ENCODE measurements around the gene DST.
A peak's percentile ranks its signal among the peaks of the same experiment; 100 is the strongest.

DST gene

DNA sequence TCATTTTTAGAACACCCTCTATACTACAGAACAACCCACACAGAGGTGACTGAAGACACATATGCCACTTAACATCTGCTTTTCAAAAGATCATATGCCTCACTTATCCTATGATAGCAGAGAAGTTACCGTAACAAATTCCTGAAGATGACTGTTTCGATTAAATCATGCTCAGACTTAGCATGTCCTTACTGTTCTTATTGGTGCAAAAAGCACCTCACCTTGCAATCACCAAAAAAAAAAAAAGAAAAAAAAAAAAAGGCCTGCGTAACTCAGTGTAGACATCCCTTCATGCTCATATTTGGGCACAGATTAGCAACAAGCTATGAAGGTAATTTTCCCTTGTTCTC is 17.7 kb upstream of the DST start:
- DNase-seq: no peak

DNA sequence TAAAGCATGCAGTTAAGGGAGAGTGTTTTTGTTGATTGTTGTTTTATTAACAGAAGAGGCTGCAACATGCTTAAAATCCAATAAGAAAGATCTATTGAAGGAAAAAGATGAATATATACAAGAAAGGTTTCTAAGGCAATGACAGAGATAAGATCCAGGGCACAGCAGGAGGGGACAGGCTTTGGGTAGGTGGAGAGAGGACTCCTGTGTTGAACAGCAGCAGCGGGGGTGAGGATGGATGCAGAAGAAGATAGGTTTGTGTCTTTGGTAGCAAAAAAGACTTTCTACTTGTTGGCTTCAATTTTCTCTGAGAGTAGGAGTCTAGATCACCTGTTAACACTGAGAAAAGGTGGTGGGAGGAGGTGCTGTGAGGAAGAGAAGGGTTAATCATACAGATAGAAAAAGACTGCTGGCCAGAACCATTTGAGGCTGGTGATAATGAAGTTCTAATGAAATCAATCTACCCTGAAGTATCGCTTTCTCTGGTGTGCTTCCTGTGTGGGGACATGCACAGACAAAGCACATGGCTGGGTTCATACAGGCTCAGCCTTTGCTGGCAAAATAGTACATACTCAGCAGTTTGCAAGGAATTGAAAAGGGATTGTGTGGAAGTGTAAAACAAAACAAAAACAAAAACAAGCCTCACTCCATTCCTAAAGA is 17.2 kb upstream of the DST start:
- no peak for DNase-seq

GRCh38 chr6:56658326-56658725 is 15.6 kb upstream of the DST start:
- no peak for DNase-seq

- no peak for DNase-seq
Measured at GRCh38 chr6:56657354-56657753, 14.7 kb upstream of the DST start.

DNA sequence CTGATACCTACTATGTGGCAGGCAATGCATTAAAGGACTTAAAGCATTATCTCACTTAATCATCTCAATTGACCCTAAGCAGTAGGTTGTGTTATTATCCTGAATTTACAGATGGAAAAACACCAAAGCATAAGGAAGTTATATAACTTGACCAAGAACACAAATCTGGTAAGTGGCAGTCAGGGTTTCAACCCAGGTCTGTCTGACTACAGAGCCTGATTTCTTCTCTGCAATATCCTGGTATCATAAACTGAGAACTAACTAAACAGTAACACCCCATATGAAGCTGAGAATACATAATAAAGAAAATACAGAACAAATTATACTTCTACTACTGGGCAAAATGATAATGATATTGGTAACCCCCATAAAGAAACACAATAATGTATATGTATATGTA is 13.8 kb upstream of the DST start:
- DNase-seq: no peak

- DNase-seq: no peak
Measured at GRCh38 chr6:56655996-56656395, 13.3 kb upstream of the DST start.

DNA sequence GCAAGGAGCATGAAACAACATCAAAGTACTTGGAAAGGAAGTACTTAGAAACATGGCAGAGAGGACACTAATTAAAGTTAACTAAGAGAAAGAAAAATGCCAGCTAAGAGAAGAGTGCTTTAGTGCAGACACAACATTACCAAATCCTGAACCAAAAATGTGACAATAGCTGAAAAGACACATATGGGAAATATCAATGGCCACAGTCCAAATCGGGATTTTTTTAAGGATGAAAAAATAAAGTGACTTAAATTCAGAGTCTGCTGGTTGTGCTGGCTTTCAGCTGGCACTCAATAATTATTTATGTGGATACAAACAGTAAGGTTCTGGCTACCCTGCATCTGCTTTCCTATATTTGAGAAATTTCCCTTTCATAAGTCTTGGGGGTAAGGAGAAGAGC is 12.6 kb upstream of the DST start:
- no peak for DNase-seq

DNA sequence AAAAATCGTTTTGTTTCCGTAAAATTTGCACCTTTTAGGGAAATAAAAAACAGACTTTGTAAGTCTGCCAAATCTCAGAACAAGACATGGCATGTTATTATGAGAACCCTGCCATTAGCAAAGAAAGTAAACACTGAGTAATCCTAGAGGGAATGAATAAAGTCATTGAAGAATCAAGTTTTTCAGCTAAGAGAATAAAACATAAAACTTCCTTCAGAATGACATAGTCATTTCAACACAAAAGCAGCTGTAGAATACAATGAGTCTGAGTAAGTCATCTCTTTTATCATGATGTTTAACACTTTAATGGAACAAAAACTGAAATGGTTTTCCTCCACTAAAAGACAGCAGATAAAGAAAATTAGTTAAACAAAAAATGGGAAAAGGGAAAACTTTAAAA is 10.3 kb upstream of the DST start:
- peak; percentile 39 for DNase-seq

- no peak for DNase-seq
Measured at GRCh38 chr6:56652231-56652630, 9.5 kb upstream of the DST start.

DNA sequence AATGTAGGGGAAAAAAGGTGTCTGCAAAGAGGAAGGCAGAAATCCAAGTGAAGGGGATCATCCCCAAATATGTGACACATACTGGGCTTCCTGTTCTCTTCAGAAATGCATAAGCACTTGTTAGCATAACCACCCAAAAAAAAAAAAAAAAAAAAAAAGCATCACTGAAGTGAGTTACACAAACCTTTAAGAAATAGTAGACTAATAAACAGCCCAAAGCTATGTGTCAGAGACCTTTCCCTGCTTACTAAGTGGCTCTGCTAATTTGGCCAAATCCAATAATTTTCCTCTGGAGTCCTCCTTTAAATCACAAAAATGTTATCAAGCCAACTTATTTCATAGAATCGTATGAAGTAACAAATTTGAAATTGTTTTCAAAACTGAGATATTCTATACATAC is 7.5 kb upstream of the DST start:
- no peak for DNase-seq

DNA sequence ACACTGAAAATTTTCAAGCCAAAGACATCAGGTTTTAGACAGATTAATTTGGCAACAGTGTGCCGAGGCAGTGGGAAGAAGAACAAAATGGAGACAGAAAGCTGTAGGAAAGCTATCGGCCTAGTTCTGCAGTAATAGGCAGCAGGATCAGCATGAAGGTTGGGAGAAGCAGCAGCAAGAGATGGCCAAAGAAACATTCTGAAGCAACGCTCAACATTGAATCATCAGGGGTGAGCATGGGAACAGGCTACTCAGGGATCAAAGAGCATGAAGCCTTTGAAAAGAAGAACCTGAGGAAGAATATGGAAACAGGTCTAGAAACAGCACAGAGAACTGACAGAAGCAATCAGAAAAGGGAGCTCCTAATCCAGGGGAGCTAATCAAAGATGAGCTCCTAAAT is 7.1 kb upstream of the DST start:
- no peak for DNase-seq

DNA sequence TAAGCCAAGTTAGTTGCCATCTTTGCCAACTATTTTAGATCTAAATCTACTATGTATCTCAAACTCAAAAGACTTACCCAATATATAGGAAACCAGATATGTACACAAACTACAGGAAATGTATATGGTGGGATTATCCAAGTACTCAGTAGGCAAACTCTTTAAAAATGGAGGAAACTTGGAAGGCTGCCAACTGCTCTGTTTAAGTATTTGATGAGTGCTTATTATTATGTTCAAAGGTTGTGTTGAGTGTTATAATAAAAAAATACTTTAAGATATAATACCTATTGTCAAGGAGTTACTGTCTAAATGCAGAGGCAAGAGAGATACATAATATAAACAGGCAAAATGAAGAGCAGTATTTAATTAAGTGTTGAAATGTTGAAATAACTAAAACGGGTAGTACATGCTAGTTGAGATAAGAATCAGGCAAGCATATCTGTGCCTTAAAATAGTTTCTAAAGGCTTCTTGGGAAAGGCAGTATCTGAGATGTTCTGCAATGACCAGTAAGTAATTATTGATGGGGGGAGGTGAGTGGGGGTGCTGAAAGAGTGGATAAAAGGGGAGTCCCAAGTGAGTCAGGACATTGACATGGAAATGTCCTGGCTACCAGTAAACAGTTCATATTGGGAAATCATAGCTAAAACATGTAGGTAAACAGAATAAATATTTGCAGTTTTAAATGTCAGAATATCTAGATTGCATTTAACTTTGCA is 6.5 kb upstream of the DST start:
- no peak for DNase-seq

- no peak for DNase-seq
Measured at GRCh38 chr6:56647172-56647762, 4.6 kb upstream of the DST start.

- no peak for DNase-seq
Measured at GRCh38 chr6:56644366-56644765, 1.7 kb upstream of the DST start.

- no peak for DNase-seq
Measured at GRCh38 chr6:56643379-56644089, 845 bp upstream of the DST start.

GRCh38 chr6:56640374-56640773 is 2.3 kb downstream of the DST start:
- no peak for DNase-seq

GRCh38 chr6:56638760-56639159 is 3.9 kb downstream of the DST start:
- DNase-seq: no peak

- DNase-seq: no peak
Measured at GRCh38 chr6:56637640-56638039, 5.0 kb downstream of the DST start.

DNA sequence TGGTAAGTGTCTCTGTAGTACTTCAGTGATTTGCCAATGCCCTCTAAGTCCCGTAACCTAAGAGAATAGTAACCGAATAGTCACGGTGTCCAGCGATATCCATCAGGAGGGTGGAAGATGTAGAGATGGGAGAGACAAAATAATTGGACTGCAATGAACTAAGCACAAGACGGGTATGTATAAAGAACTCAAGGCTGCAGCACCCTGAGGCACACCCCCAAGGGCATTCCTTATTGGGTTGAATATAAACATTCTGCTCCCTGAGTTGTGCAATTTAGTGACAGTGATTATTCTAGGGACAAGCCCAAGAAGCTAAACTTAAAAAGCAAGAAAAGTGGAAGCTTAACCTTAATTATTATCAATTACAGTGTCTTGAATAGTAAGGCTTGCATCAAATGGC is 14.6 kb downstream of the DST start:
- no peak for DNase-seq

- DNase-seq: no peak
Measured at GRCh38 chr6:56625356-56625755, 17.3 kb downstream of the DST start.

DNA sequence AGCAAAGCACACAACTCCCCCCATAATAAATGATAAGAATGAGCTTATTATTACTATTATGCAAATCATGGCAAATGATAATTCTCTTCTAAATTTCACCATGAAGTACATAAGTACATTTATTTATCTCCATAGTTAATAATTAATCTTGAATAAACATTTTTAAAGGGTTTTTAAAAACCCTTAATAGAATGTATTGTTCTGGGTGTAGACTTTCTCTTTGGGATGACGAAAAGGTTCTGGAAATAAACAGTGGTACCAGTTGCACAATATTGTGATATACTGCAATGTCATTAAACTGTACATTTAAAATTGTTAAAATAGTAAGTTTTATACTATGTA is 18.0 kb downstream of the DST start:
- no peak for DNase-seq

DNA sequence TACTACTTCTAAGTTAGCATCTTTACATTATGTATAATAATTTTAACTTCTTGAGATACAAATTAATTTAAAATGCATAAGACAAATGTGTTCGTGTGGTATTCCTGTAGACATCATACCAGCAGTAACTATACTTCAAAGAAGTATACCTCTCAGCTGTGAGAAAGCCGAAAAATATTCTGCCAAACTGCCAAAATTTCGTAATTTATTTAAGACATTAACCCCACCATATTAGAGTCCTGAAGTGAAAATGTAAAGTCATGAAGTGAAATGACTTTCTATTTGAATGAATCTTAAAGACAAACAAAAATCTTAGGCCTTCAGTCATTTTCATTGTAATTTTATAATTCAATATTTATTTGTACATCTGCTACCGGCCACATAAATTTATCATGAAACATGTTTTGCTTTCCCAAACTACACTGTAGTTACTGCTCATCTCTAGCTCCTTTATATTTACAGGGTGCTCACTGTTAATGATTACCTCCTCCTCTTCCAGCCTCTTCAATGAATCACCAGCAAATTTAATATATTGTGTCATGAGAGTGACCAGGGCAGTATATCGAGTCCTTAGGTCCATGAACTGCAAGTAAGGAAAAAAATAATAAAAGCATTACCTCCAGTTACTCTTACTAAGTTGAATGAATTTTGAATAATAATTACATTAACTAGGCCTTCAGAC is 18.5 kb downstream of the DST start:
- no peak for DNase-seq

- DNase-seq: no peak
Measured at GRCh38 chr6:56620229-56620868, 22.3 kb downstream of the DST start.
